Measurements from ENCODE around the gene PIK3R6. TPM values are rescaled to one million over a fixed set of nuclear protein-coding genes. Genes with fewer than 3 reads are reported as not detected.
A peak's percentile ranks its signal among the peaks of the same experiment; 100 is the strongest.
"Not testable (repeated sequence)": the region's sequence is repeated elsewhere in the genome, so short reads cannot be mapped to it uniquely, and the experiment has no call there.

Gene PIK3R6
- total RNA-seq, 1 donor: 10.0 TPM

GRCh38 chr17:8831234-8831849 lies 36.1 kb downstream of the PIK3R6 start:
- no peak for DNase-seq (ENCODE audit: low read depth in 2 of 3, low spot score in 2 of 3)

- no peak for DNase-seq (ENCODE audit: low read depth in 2 of 3, low spot score in 2 of 3)
Observed at GRCh38 chr17:8830141-8830540, 37.3 kb downstream of the PIK3R6 start.

- DNase-seq (ENCODE audit: low read depth in 2 of 3, low spot score in 2 of 3): no peak
Observed at GRCh38 chr17:8829036-8829941, 38.2 kb downstream of the PIK3R6 start.

- no peak for DNase-seq (ENCODE audit: low read depth in 2 of 3, low spot score in 2 of 3)
Observed at GRCh38 chr17:8828517-8828875, 39.0 kb downstream of the PIK3R6 start.

- DNase-seq (ENCODE audit: low read depth in 2 of 3, low spot score in 2 of 3): no peak
Observed at GRCh38 chr17:8826808-8827435, 40.6 kb downstream of the PIK3R6 start.

GRCh38 chr17:8825802-8826201 lies 41.7 kb downstream of the PIK3R6 start:
- DNase-seq (ENCODE audit: low read depth in 2 of 3, low spot score in 2 of 3): no peak

GRCh38 chr17:8823279-8823678 lies 44.2 kb downstream of the PIK3R6 start:
- DNase-seq (ENCODE audit: low read depth in 2 of 3, low spot score in 2 of 3): no peak

GRCh38 chr17:8822401-8823035 lies 45.0 kb downstream of the PIK3R6 start:
- DNase-seq (ENCODE audit: low read depth in 2 of 3, low spot score in 2 of 3): no peak

GRCh38 chr17:8821446-8822105 lies 45.9 kb downstream of the PIK3R6 start:
- no peak for DNase-seq (ENCODE audit: low read depth in 2 of 3, low spot score in 2 of 3)

GRCh38 chr17:8820311-8821010 lies 47.0 kb downstream of the PIK3R6 start:
- no peak for DNase-seq (ENCODE audit: low read depth in 2 of 3, low spot score in 2 of 3)

GRCh38 chr17:8818654-8819330 lies 48.7 kb downstream of the PIK3R6 start:
- DNase-seq (ENCODE audit: low read depth in 2 of 3, low spot score in 2 of 3): no peak

GRCh38 chr17:8818047-8818446 lies 49.4 kb downstream of the PIK3R6 start:
- no peak for DNase-seq (ENCODE audit: low read depth in 2 of 3, low spot score in 2 of 3)

- peak in 2 of 3 donors; percentile 14 to 34 for DNase-seq (ENCODE audit: low read depth in 2 of 3, low spot score in 2 of 3)
Observed at GRCh38 chr17:8806926-8807550, 60.4 kb downstream of the PIK3R6 start.

GRCh38 chr17:8806253-8806925 lies 61.1 kb downstream of the PIK3R6 start:
- no peak for DNase-seq (ENCODE audit: low read depth in 2 of 3, low spot score in 2 of 3)

- DNase-seq (ENCODE audit: low read depth in 2 of 3, low spot score in 2 of 3): not testable (repeated sequence)
Observed at GRCh38 chr17:8805396-8805795, 62.1 kb downstream of the PIK3R6 start.

GRCh38 chr17:8803531-8804420 lies 63.7 kb downstream of the PIK3R6 start:
- DNase-seq (ENCODE audit: low read depth in 2 of 3, low spot score in 2 of 3): peak in 1 of 3 donors; percentile 45

GRCh38 chr17:8801135-8801840 lies 66.2 kb downstream of the PIK3R6 start:
- DNase-seq (ENCODE audit: low read depth in 2 of 3, low spot score in 2 of 3): no peak
